ENCODE results near the gene DUOXA1.

DUOXA1 gene

DNA sequence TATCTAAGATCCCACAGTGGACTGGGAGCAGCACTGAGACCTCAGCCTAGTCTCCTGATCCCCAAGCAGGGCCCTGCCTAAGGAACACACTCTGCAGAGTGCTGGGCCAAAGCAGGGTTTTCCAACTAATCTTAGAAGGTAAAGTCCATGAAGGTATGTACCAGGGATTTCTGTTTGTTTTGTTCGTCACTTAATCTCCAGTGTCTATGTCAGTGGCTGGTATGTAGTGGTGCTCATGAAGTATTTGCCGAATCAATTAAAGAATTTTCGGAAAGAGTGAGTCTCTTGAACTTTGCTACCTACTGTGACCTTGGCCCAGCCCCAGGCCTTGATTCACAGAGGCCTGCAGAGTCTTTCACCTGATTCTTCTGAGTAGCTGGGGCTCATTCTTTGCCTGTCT is 1.8 kb upstream of the DUOXA1 start:
- no peak for DNase-seq (ENCODE audit: low read depth in 2 of 2)

DNA sequence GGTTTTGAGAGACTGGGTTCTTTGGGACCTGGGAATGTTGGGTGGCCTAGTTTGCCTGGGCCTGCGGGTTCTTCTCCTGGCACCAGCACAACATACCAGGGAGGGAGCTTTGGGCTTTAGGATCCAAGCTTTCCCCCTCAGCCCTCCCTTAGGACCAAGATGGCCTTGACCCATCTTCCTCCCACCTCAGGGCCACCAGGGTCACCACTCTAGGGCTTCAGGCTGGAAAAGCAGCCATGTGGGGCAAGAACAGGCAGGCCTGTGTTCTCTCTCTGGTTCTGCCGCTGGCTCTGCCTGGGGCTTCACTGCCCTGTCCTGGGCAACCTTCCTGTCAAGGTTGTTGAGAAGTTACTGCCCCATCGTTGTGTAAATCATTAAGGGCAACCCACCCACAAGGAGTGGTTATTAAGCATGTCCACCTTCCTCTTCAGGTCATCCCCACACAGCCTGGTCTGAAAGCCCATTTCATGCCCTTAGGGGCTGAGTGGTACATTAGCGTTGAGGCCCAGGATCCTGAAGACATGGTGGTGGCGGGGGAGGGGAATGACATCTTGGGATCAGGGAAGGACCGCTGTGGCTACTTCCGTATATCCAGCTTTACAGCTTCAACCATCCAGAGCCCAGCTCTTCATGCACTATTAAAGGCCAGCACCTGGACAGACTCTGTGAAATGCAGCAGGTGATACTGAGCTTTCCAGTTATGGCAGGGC is 767 bp upstream of the DUOXA1 start:
- DNase-seq (ENCODE audit: low read depth in 2 of 2) = no peak

DNA sequence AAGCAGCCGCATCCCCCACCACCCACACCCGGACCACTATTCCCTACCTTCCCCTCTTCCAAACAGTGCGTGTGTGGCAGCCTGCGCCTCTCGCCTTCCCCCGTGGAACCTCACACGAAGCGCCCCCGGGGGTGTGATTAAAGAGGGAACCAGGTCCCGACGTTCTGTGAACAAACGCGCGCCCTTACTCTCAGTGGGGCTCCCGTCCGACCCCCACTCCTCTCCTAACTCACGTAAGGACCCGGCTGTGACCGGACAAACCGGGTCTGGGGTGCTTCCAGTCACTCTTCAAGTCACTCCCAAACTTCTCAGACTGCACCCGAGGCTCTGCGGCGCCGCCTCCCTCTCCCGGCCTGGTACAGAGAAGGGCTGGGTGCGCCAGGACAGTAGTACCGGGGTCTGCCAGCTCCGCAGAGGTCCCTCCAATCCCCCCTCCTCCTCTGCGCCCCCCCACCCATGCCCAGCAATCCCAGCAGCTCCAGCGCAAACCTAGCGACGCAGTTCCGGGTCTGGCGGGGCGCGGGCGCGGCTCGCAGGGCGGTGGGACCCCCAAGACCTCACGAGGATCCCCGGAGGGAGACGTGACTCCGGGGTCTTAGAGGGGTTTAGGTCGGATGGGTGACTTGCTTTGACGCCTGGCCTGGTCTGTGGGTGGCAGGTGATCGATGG is 574 bp downstream of the DUOXA1 start:
- no peak for DNase-seq (ENCODE audit: low read depth in 2 of 2)

DNA sequence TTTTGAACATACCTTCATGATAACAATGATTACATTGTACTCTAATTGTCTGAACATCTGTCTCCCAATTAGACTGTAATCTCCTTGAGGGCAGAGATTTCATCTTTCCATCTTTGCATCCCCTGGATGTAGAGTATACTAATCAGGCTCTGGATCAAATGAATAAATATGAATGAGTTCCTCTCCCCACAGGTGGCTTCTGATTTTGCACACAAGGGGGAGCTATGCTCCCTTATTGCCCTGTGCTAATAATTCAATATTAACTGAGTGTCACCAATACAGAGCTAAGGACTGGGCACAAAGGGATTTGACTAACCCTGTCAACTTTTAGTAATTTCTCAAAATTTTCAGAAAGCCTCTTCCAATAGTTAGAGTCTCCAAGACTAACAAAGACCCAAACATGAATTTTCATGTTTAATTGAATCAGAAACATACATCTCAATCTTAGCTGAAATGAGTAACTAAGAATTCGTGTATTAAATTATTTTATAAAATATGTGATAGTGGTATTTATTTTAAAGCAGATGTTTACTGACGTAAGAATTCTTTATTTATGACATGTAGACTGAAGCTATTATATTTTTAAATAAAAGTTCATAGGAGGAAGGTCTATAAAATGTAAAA is 3.0 kb downstream of the DUOXA1 start:
- peak in 1 of 2 donors; percentile 32 for DNase-seq (ENCODE audit: low read depth in 2 of 2)

DNA sequence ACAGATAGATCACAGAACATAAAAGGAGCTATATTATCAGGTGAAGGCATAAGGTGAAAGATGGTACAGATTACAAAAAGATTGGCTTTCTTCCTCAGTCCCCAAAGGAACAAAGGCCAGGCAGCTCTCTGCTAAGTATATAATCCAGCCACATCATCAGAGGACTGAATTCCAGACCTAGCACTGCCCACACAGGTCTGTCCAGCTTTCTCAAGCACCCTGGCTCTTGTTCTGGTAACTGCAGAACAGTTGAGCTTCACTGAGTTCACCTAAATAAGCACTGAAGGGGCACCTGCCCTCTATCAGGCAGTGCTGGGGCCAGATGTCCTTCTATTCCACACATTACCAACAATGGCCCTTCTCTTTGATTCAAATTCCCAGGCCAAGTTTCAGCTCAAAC is 6.3 kb downstream of the DUOXA1 start:
- DNase-seq (ENCODE audit: low read depth in 2 of 2) = no peak

DNA sequence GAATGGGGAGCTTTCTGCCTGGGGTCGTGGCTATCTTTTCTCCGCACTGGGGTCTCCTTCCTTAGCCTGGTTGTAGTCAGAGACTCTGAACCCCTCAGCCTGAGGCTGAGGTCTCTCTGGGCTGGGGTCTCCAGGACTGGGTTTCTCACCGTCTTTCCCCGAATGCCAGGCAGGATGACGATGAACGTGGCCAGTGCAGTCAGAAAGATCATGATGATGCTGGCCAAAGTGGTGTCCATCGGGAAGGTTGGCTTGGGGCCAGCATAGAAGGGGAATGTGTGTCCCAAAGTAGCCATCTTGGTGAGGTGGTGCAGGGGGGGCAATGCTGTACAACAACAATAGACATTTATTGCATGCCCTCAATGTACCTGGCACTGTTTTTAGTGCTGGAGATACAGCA is 7.0 kb downstream of the DUOXA1 start:
- DNase-seq (ENCODE audit: low read depth in 2 of 2) = no peak

DNA sequence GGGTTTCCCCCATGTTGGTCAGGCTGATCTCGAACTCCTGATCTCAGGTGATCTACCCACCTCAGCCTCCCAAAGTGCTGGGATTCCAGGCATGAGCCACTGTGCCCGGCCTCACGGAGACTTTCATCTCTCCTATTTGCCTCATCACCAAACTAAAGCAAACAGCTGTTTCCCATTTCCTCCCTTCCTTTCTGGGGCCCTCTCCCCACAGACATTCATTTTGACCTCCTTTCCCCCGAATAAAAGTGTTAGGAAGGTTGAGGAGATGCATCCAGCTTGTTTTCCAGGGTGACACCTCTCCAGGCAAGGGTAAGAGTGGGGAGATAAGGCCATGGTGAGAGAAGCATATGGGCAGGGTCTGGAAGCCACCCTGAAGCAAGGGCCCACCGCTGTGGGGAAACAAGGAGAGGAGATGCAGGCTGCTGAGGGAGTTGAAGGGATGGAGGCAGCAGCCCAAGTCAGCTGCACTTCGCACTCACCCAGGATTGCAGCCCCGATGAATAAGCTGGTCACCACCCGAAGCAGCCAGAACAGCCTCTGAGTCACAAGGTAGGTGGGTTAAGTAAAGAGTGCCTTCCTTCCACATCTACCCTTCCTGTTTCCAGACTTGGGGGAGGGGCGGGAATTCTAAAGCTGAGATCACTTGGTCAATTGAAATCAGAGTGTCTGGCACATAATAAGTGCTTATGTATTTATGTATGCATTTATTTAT is 7.8 kb downstream of the DUOXA1 start:
- DNase-seq (ENCODE audit: low read depth in 2 of 2) = no peak

DNA sequence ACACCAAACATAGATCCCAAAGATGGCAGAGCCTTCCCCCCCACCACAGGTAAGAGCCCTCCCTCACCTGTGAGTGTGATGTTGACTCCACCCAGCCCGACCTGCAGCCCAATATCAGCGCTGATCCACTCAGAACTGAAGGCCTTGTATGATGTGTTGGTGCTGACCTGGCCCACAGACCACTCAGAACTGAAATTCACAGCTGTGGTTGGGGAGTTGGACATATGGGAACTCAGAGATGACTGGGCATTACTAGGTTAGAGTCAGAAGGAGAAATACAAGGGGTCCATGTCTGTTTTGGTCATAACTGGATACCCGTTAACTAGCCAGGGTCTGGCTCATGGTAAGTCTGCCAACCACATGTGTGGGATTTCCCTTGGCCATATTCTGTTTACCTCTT is 8.7 kb downstream of the DUOXA1 start:
- DNase-seq (ENCODE audit: low read depth in 2 of 2) = no peak

DNA sequence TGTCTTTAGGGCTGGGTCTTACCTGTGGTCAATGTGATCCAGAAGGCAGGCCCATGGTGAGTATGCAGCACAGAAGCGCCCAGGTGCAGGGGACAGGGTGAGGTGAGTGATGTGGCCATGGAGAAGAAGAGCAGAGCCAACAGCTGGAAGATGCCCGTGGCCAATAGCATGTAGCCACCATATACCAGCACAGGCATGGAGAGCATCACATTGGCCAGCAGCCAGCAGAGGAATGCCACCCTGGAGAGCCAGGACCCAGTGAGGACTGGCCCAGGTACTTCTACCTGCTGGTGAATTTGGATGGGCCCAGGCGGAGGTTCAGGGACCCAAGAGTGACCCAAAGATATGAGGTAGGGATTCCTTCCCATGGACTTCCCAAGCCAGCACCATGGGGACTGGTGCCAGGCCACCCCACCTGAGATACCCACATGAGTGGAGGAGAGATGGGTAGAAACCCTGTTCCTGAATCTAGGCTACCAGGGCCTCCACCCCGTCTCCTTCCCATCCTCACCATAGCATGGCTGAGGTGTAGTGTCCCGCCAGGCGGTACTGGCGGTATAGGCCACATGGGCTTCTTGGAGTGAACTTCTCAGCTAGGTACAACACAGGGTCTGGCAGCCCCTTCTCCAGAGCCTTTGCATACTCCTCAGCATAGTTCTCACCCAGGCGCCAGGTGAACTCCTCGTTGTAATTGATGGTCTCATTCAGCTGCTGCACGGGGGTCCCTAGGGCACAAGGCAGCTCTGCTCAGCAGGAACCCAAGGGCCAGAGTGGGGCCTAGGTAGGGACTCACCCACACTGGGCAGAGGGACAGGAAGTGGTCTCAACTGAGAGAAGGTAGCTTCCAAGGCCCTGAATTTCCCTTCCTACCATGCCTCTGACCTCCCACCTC is 9.4 kb downstream of the DUOXA1 start:
- no peak for DNase-seq (ENCODE audit: low read depth in 2 of 2)

DNA sequence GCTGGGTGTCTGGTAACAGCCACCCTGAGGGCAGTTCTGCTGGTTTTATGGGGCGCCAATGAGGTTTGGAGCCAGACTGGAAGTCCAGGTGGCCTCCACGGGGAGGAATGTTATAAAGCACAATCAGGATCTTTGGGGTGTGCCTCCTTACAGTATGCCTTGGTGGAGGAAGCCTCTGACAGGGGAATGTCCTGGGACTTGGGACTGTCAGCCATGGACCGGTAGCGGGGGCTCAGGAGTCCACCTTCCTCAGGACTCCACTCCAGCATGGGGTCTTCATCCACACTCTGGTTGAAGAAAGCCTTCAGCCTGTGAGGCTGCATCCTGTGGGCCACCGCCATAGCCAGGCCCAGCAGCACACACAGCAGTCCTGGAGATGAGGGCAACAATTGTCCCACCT is 10.7 kb downstream of the DUOXA1 start:
- DNase-seq (ENCODE audit: low read depth in 2 of 2) = no peak

DNA sequence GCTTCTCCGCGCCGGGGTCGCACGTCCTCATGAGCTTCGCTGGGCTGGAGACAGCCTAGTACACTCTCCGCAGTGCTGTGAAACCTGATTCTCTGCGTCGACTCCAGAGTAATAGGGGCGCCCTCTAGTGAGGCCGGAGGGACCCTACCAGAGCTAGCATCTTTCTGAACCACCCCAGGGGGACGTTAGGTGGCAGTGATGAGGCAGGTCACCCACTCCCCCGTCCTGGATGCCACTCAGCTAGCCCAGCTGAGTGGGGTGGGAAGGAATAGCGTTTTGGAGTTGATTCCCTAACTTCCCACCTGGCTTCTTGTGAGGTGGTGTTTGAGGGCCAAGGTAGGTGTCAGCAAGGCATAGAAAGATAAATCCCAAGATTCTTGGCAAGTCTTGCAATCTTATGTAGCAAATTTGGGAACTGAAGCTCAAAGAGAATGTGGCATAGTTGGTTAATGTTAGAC is 11.5 kb downstream of the DUOXA1 start:
- DNase-seq (ENCODE audit: low read depth in 2 of 2) = peak; percentile 73 to 78

DNA sequence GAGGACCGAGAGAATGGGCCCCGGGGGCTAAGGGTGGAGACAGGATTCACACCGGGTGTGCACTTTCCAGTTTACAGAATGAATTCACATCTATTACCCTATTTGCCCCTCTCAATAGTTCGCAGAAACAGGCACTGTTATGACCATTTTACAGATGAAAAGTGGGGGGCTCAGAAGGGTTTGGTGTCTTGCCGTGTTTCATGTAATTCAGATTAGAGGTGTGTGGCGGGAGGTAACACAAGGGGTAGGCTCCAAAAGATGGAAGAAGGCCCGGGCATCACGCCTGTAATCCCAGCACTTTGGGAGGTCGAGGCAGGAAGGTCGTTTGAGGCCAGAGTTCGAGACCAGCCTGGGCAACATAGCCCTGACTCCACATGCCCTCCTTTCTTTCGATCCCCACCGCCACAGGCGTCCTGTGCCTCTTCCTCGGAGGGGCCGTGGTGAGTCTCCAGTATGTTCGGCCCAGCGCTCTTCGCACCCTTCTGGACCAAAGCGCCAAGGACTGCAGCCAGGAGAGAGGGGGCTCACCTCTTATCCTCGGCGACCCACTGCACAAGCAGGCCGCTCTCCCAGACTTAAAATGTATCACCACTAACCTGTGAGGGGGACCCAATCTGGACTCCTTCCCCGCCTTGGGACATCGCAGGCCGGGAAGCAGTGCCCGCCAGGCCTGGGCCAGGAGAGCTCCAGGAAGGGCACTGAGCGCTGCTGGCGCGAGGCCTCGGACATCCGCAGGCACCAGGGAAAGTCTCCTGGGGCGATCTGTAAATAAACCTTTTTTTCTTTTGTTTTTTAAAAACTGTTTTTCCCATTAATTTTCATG is 12.2 kb downstream of the DUOXA1 start:
- no peak for DNase-seq (ENCODE audit: low read depth in 2 of 2)

DNA sequence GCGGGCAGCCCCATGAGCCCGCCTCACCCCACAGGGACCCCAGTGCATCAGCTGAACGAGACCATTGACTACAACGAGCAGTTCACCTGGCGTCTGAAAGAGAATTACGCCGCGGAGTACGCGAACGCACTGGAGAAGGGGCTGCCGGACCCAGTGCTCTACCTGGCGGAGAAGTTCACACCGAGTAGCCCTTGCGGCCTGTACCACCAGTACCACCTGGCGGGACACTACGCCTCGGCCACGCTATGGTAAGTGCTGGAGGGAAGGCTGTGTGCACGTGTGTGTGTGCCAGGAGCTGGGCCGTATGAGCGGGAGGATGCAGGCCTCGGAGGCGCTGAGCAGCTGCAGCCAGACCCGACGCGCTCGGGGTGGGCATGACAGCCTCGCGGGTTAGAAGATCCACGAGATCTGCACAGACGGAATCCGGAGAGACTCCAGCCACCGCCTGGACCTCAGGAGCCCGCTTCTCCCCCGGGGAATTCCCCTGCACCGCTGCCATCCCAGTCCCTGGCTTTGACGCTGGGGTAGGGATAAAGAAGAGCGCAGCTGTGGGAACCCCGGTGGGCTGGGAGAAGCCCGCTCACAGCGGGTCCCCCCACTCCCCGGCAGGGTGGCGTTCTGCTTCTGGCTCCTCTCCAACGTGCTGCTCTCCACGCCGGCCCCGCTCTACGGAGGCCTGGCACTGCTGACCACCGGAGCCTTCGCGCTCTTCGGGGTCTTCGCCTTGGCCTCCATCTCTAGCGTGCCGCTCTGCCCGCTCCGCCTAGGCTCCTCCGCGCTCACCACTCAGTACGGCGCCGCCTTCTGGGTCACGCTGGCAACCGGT is 13.0 kb downstream of the DUOXA1 start:
- no peak for DNase-seq (ENCODE audit: low read depth in 2 of 2)

DNA sequence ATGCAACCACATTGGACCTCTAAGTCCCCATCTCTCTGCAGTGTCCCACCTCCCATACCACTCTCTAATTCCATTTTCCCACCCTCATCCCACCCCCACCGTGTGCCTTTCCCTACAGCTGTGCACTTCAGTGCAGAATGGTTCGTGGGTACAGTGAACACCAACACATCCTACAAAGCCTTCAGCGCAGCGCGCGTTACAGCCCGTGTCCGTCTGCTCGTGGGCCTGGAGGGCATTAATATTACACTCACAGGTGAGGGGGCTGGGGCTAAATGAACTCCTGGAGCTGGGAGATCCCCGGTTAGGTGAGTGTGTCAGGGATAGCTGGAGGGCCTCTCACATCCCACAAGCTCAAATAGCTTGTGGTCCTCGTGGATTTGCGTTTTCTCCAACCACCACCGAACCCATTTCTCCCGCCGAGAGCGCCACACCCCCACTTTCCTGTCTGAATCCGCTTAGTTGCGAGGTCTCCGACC is 13.6 kb downstream of the DUOXA1 start:
- DNase-seq (ENCODE audit: low read depth in 2 of 2) = no peak

DNA sequence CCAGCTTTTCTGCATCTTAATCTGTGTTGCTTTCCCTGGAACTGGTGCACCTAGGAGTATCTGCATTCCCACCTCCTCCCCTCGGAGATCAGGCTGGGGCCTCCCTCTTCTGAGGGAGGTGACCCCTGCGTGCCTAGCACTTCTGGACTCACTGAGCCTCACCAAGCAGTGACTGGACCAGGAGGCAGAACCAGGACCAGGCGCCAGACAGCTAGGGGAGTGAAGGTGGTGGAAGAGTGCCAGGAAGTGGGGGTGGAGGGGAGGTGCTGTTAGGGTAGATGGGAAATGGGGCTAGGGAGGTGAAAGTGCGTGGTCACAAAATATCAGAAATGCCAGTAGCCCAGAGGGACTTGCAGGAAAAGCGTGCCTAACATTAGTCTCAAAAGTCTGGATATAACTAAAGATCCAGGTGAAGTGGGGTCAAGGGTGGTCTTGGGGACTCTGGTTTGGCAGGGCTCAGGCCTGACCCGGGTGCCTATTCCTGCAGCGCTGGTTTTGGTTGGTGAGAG is 14.3 kb downstream of the DUOXA1 start:
- no peak for DNase-seq (ENCODE audit: low read depth in 2 of 2)

DNA sequence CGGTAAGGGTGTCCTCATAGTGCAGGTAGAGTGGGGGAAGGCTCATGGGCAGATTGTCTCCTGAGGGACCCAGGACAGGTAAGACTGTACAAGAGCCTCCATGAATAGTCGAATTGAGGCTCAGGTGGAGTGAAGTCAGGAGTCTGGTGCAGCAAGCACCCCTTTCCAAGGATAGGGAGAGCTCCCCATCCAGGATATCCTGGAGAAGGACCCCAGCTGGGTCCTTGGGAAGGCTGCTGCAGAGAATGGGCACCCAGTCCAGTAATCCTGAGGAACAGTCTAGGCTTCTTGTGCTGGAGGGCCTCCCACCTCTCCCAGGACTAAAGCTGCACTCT is 15.0 kb downstream of the DUOXA1 start:
- DNase-seq (ENCODE audit: low read depth in 2 of 2) = no peak

DNA sequence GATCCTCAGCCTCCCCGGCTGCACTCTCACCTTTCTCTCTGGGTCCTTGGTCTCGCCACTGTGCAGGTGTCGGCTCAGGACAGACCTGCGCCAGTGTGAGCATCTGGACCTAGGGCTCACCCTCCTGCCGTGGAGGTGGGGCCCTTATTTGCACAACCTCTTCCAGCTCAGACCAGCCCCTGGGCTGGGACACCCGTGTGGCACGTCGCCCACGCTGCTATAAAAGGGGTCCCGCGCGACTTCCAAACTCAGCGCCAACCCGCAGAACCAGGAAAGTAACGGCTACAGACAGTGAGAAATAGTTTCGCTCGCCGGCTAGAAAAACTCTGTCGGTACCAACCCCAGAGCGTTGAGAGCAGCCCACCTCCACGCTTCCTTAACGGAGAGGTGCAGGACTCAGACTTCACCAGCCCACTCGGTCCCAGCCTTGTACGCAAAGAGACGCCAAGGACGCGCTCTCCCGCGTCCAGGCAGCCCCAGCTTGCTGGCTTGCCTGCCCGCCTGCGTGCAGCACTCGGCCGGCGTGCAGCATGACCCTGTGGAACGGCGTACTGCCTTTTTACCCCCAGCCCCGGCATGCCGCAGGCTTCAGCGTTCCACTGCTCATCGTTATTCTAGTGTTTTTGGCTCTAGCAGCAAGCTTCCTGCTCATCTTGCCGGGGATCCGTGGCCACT is 15.5 kb downstream of the DUOXA1 start, which contains the start of the genes DUOX2 and DUOXA2:
Gene DUOX2 (minus strand): TSS at position 97 of the 675 bp plus-strand sequence. CDS start 761 bp downstream, outside the sequence.
Gene DUOXA2 (plus strand): TSS at position 251 of the 675 bp plus-strand sequence. CDS start 280 bp downstream, at position 531.
- DNase-seq (ENCODE audit: low read depth in 2 of 2) = no peak

DNA sequence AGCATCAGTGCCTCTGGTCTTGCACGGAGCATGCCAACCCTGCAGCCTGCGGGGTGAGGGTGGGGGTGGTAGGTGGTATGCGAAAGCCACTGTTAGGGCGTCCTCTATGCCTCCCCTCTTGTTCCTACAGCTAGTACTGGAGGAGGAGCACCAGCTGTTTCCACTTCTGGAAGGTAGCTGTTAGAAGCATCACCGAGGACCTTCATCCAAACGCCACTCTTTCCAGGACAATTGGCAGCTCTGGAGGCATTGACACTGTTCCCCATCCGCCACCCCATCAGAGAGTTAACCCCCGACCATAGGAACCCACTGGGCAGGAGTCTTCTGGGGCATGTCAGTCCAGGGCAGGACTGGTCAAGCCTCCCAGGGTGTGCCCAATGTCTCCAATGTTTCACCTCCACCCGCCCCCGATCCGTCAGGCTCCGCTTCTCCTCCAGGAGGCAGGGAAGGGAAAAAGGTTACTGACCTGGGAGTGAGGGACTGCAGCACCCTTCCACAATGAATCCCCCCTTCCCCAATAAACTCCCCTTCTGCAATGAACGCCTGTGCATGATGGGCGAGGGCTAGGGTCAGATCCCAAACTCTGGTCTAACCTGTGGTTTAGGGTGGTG is 16.2 kb downstream of the DUOXA1 start:
- DNase-seq (ENCODE audit: low read depth in 2 of 2) = no peak

Data from stimulated activated CD4-positive, alpha-beta T cell treated with anti-CD3 and anti-CD28 coated beads, Interleukin-1b, Interleukin-23, amount 100 ng/mL, for 4 hours (primary cell).